Sigmoid colon (tissue), 7 donors: ENCODE data around the gene R3HDM4. TPM values are rescaled to one million over a fixed set of nuclear protein-coding genes. Genes with fewer than 3 reads are reported as not detected.

Experiments
- DNase-seq: peaks from one replicate; pipeline ENCODE4 v3.0.0-alpha.2; 2019
- H3K27ac ChIP-seq, 4 donors: fragments of 200-600 bp; sonication (generic); one replicate each; pipeline ENCODE4 v1.5.1; 2016 to 2019; ENCODE audit warnings: mild to moderate bottlenecking in 1 of 4
- H3K27me3 ChIP-seq, 3 donors: fragments of 200-600 bp; sonication (generic); one replicate each; pipeline ENCODE4 v1.5.1; 2019; ENCODE audit warnings: mild to moderate bottlenecking in 1 of 3
- H3K36me3 ChIP-seq, 4 donors: fragments of 200-600 bp; sonication (generic); one replicate each; pipeline ENCODE4 v1.5.1; 2016 to 2019
- H3K4me1 ChIP-seq, 4 donors: fragments of 200-600 bp; sonication (generic); one replicate each; pipeline ENCODE4 v1.5.1; 2017 to 2019
- H3K4me3 ChIP-seq, 4 donors: fragments of 200-600 bp; sonication (generic); one replicate each; pipeline ENCODE4 v1.5.1; 2017 to 2019; ENCODE audit warnings: mild to moderate bottlenecking in 2 of 4, moderate library complexity in 1 of 4
- H3K9me3 ChIP-seq, 4 donors: fragments of 200-600 bp in 3 of 4; sonication (generic) in 3 of 4; one replicate each; pipeline versions ENCODE4 v1.5.1 to v1.6.1; 2013 to 2019
- CTCF ChIP-seq, 4 experiments: fragments of 450-650 bp in 3 of 4; fragments of 200-600 bp in 1 of 4; IDR thresholded peaks; one replicate each; pipeline ENCODE4 v1.5.1; 2016 to 2019; ENCODE audit warnings: antibody characterized with exemption in 4 of 4, mild to moderate bottlenecking in 3 of 4, moderate library complexity in 2 of 4
- EP300 ChIP-seq, 4 donors: sonication (generic); formaldehyde crosslinking; IDR thresholded peaks; one replicate each; pipeline ENCODE4 v1.6.1; 2017; ENCODE audit warnings: antibody characterized with exemption in 4 of 4
- POLR2A ChIP-seq, 2 donors: fragments of 450-650 bp; IDR thresholded peaks; one replicate each; pipeline ENCODE4 v1.6.1; 2016; ENCODE audit warnings: antibody characterized with exemption in 2 of 2, mild to moderate bottlenecking in 2 of 2, moderate library complexity in 2 of 2
- POLR2AphosphoS5 ChIP-seq, 4 donors: sonication (generic); formaldehyde crosslinking; IDR thresholded peaks; one replicate each; pipeline ENCODE4 v1.6.1; 2017; ENCODE audit warnings: antibody characterized with exemption in 4 of 4
- WGBS, 2 donors: extraction: QIAGEN DNeasy Blood & Tissue Kit; methylation state at CpG; one replicate each; pipeline ENCODE4 v1.1.7; 2013; 5-methylcytosine and 5-hydroxymethylcytosine counted together
- intact Hi-C: fragments of 100-400 bp; cut with DNase I; formaldehyde crosslinking; loops from one replicate; pipeline ENCODE4 v1.15.1; 2023
- polyA plus RNA-seq, 3 donors: library from polyadenylated mRNA; stranded (reverse); fragments of 200-250 nt; gene quantifications; one replicate each; pipeline ENCODE4 v1.2.3, GENCODE V29; 2013
- total RNA-seq, 4 donors: library from RNA; depleted of rRNA; stranded (reverse); fragments of >200 nt; gene quantifications; one replicate each; pipeline ENCODE4 v1.1.0, GENCODE V29; 2016
- donor health status: healthy with polysubstance abuse.
- donor health status: Bipolar disorder and iron deficiency.
- donor health status: healthy.

Gene R3HDM4
- total and polyA plus RNA-seq, 7 donors = 21.4 to 85.3 (median 30.5) TPM

- WGBS, 2 donors = 79 to 97% methylated on average over 7 of the region's 7 CpGs
- TF ChIP-seq POLR2A (IDR thresholded peaks at IDR 0.05) (no peak), POLR2AphosphoS5 (IDR thresholded peaks at IDR 0.05) (no peak), CTCF (IDR thresholded peaks at IDR 0.05) (no peak), EP300 (IDR thresholded peaks at IDR 0.05) (no peak)
- Histone ChIP-seq H3K27me3 (no peaks in the 10 kb centered on the region), H3K9me3 (no peaks in the 10 kb centered on the region), H3K4me3 (no peak overlapping the region), H3K27ac (no peak overlapping the region), H3K4me1 (peaks cover 0 to 7% (median under 1%) of the 10 kb centered on the region in 4 donors), H3K36me3 (peaks cover 0 to 11% (median 3%) of the 10 kb centered on the region in 4 donors)
- no peak for DNase-seq
- intact Hi-C loops = no loop called here
Measured at GRCh38 chr19:906480-906879, 6.5 kb downstream of the R3HDM4 start.

- H3K27me3 ChIP-seq = no peaks in the 10 kb centered on the region
- no peak for DNase-seq
- H3K4me1 ChIP-seq = peaks cover 0 to 4% (median 0%) of the 10 kb centered on the region in 4 donors
- H3K27ac ChIP-seq = no peak overlapping the region
- intact Hi-C loops = no loop called here
- WGBS, 2 donors = 81 to 91% methylated on average over 8 of the region's 8 CpGs
- TF ChIP-seq POLR2AphosphoS5 (IDR thresholded peaks at IDR 0.05) (no peak), CTCF (IDR thresholded peaks at IDR 0.05) (no peak), EP300 (IDR thresholded peaks at IDR 0.05) (no peak), POLR2A (IDR thresholded peaks at IDR 0.05) (no peak)
- no peak overlapping the region for H3K4me3 ChIP-seq
- peaks cover 0 to 21% (median 4%) of the 10 kb centered on the region in 4 donors for H3K36me3 ChIP-seq
- H3K9me3 ChIP-seq = no peaks in the 10 kb centered on the region
Measured at GRCh38 chr19:904545-904944, 8.5 kb downstream of the R3HDM4 start.

GRCh38 chr19:903266-903797 is 9.7 kb downstream of the R3HDM4 start:
- Histone ChIP-seq H3K27me3 (no peaks in the 10 kb centered on the region), H3K9me3 (no peaks in the 10 kb centered on the region), H3K36me3 (peaks cover 0 to 27% (median 13%) of the 10 kb centered on the region in 4 donors), H3K4me3 (no peak overlapping the region), H3K4me1 (no peaks in the 10 kb centered on the region), H3K27ac (no peak overlapping the region)
- 76 to 79% methylated on average over 32 of the region's 32 CpGs for WGBS, 2 donors
- DNase-seq = no peak
- intact Hi-C loops = no loop called here
- TF ChIP-seq EP300 (IDR thresholded peaks at IDR 0.05) = no peak
- no peak for TF ChIP-seq POLR2AphosphoS5 (IDR thresholded peaks at IDR 0.05)
- no peak for TF ChIP-seq CTCF (IDR thresholded peaks at IDR 0.05)
- no peak for TF ChIP-seq POLR2A (IDR thresholded peaks at IDR 0.05)

- intact Hi-C loops = no loop called here
- no peaks in the 10 kb centered on the region for H3K4me1 ChIP-seq
- H3K36me3 ChIP-seq = peaks cover 0 to 27% (median 13%) of the 10 kb centered on the region in 4 donors
- WGBS, 2 donors = 93 to 94% methylated on average over 14 of the region's 14 CpGs
- no peak overlapping the region for H3K27ac ChIP-seq
- H3K9me3 ChIP-seq = no peaks in the 10 kb centered on the region
- H3K27me3 ChIP-seq = no peaks in the 10 kb centered on the region
- TF ChIP-seq POLR2A (IDR thresholded peaks at IDR 0.05) (no peak), POLR2AphosphoS5 (IDR thresholded peaks at IDR 0.05) (no peak), CTCF (IDR thresholded peaks at IDR 0.05) (no peak), EP300 (IDR thresholded peaks at IDR 0.05) (no peak)
- H3K4me3 ChIP-seq = no peak overlapping the region
- no peak for DNase-seq
Measured at GRCh38 chr19:902446-903226, 10.4 kb downstream of the R3HDM4 start.
